KMS-11 (cell line): ENCODE measurements around the gene PIH1D2.

Experiments
- H2AFZ ChIP-seq: fragments of 200-600 bp; sonication (generic); 2 replicates; pipeline ENCODE4 v1.6.1; 2016; ENCODE audit warnings: antibody characterized with exemption, mixed run types, low read depth
- H3K27ac ChIP-seq: fragments of 200-600 bp; sonication (generic); 2 replicates; pipeline ENCODE4 v1.6.1; 2016; ENCODE audit warnings: mild to moderate bottlenecking, mixed run types
- H3K27me3 ChIP-seq: fragments of 200-600 bp; sonication (generic); 2 replicates; pipeline ENCODE4 v1.6.1; 2017; ENCODE audit warnings: mild to moderate bottlenecking, low read depth, mixed run types, moderate library complexity; ENCODE audit not compliant: insufficient read depth
- H3K36me3 ChIP-seq: fragments of 200-600 bp; sonication (generic); 2 replicates; pipeline ENCODE4 v1.6.1; 2017; ENCODE audit warnings: mild to moderate bottlenecking, mixed run types; ENCODE audit not compliant: insufficient read depth
- H3K4me1 ChIP-seq: fragments of 200-600 bp; sonication (generic); 2 replicates; pipeline ENCODE4 v1.6.1; 2016; ENCODE audit warnings: mild to moderate bottlenecking, low read depth, mixed run types; ENCODE audit not compliant: poor library complexity, severe bottlenecking
- H3K4me2 ChIP-seq: fragments of 200-600 bp; sonication (generic); 2 replicates; pipeline ENCODE4 v1.7.0; 2016; ENCODE audit warnings: mild to moderate bottlenecking, mixed run types
- H3K4me3 ChIP-seq: fragments of 200-600 bp; sonication (generic); IDR thresholded peaks from 2 replicates; pipeline ENCODE4 v1.6.1; 2017; ENCODE audit warnings: low read depth, low read length, mixed read lengths; ENCODE audit not compliant: insufficient read depth
- H3K79me2 ChIP-seq: fragments of 200-600 bp; sonication (generic); 2 replicates; pipeline ENCODE4 v1.6.1; 2016; ENCODE audit warnings: low read depth, mixed run types; ENCODE audit not compliant: insufficient read depth
- H3K9ac ChIP-seq: fragments of 200-600 bp; sonication (generic); 2 replicates; pipeline ENCODE4 v1.6.1; 2016; ENCODE audit warnings: mild to moderate bottlenecking, mixed run types
- H4K20me1 ChIP-seq: fragments of 200-600 bp; sonication (generic); 2 replicates; pipeline ENCODE4 v1.6.1; 2016; ENCODE audit warnings: mild to moderate bottlenecking, mixed run types; ENCODE audit not compliant: insufficient read depth
- TF ChIP-seq, protein P1 (sequence below): fragments of 200-600 bp; sonication (generic); conservative IDR thresholded peaks from 2 replicates; pipeline ENCODE4 v1.6.1; 2017; ENCODE audit warnings: low read depth, mild to moderate bottlenecking, antibody characterized with exemption, low read length, moderate library complexity, mixed read lengths

Gene PIH1D2

DNA sequence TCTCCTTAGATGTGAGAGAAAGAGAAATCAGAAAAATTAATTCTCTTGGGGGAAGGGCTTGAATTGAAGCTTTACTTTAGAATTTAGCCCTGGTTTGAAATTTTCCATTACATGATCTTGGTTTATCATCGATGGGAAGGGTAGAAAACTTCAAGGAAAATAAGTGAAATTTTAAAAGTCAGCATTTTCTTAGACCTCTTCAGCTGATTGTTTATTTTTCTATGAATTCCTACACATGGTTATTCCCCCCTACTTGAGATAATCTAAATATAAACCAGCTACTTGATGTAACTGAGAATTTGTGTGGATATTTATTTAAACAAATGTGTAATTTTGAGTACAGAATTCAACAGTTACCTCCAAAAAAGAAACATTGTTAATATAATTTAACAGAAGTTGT, 10.9 kb downstream of the PIH1D2 start:
- Histone ChIP-seq H3K27ac (no peak overlapping the region), H3K4me3 (no peak overlapping the region), H3K4me1 (no peaks in the 10 kb centered on the region), H3K27me3 (no peaks in the 10 kb centered on the region), H4K20me1 (no peaks in the 10 kb centered on the region), H3K36me3 (no peaks in the 10 kb centered on the region), H2AFZ (no peak overlapping the region), H3K4me2 (no peak overlapping the region), H3K79me2 (no peaks in the 10 kb centered on the region), H3K9ac (no peak overlapping the region)
- TF ChIP-seq, protein P1, sequence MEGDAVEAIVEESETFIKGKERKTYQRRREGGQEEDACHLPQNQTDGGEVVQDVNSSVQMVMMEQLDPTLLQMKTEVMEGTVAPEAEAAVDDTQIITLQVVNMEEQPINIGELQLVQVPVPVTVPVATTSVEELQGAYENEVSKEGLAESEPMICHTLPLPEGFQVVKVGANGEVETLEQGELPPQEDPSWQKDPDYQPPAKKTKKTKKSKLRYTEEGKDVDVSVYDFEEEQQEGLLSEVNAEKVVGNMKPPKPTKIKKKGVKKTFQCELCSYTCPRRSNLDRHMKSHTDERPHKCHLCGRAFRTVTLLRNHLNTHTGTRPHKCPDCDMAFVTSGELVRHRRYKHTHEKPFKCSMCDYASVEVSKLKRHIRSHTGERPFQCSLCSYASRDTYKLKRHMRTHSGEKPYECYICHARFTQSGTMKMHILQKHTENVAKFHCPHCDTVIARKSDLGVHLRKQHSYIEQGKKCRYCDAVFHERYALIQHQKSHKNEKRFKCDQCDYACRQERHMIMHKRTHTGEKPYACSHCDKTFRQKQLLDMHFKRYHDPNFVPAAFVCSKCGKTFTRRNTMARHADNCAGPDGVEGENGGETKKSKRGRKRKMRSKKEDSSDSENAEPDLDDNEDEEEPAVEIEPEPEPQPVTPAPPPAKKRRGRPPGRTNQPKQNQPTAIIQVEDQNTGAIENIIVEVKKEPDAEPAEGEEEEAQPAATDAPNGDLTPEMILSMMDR = no peak

DNA sequence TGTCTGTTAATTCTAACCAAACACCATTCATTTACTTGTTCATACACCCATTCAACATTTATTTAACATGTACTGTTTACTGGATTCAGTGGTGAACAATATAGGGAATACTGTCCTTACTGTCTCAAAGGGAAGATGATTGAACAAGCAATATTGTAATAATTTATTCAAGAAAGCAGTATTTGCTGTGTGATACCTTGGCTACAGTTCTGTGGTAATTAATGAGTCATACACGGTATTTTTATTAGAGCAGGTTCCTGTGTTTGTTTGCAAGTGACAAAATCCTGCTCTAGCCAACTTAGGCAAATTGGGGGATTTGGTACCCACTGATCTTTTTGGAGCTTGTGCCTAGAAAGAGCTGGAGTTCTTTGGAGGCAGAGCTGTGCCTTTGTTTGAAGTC, 15.7 kb downstream of the PIH1D2 start:
- Histone ChIP-seq H3K27ac (no peak overlapping the region), H3K79me2 (no peaks in the 10 kb centered on the region), H3K9ac (no peak overlapping the region), H3K4me1 (no peaks in the 10 kb centered on the region), H4K20me1 (no peaks in the 10 kb centered on the region), H3K27me3 (no peaks in the 10 kb centered on the region), H2AFZ (no peak overlapping the region), H3K36me3 (no peaks in the 10 kb centered on the region), H3K4me3 (no peak overlapping the region), H3K4me2 (no peak overlapping the region)
- TF ChIP-seq, protein P1 = no peak

DNA sequence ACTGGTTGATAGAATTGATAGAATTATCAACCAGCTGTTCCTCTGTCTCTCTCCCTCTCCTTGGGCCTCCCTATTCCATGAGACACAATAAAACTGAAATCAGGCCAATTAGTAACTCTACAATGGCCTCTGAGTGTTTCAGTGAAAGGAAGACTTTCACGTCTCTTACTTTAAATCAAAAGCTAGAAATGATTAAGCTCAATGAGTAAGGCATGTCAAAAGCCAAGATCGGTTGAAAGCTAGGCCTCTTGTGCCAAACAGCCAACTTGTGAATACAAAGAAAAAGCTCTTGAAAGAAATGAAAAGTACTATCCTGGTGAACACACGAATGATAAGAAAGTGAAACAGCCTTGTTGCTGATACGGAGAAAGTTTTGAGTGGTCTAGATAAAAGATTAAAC, 16.6 kb downstream of the PIH1D2 start:
- no peak overlapping the region for H3K27ac ChIP-seq
- H3K27me3 ChIP-seq = no peaks in the 10 kb centered on the region
- no peaks in the 10 kb centered on the region for H4K20me1 ChIP-seq
- TF ChIP-seq, protein P1 = no peak
- H3K4me2 ChIP-seq = no peak overlapping the region
- no peaks in the 10 kb centered on the region for H3K4me1 ChIP-seq
- H3K4me3 ChIP-seq = no peak overlapping the region
- no peak overlapping the region for H3K9ac ChIP-seq
- H2AFZ ChIP-seq = no peak overlapping the region
- H3K79me2 ChIP-seq = no peaks in the 10 kb centered on the region
- H3K36me3 ChIP-seq = no peaks in the 10 kb centered on the region

DNA sequence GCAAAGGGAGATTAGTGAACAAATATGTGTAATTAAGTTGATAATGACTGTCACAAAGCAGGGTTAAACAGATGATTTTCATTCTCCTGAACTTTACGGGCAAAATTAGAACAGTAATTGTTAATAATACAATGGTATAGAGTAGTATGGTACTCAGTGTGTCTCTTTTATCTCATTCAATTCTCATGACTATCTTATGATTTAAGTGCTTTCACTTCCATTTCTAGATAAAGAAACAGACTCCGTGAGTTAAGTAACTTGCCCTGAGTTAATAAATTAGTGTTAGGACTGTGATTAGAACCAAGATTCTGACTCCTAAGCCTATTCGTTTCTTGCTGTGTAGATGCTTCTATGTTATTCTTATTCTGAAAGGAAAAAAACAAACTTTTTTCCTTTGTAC, 22.0 kb downstream of the PIH1D2 start:
- H3K79me2 ChIP-seq = no peaks in the 10 kb centered on the region
- TF ChIP-seq, protein P1 = no peak
- no peak overlapping the region for H3K9ac ChIP-seq
- no peak overlapping the region for H3K4me2 ChIP-seq
- H2AFZ ChIP-seq = no peak overlapping the region
- no peaks in the 10 kb centered on the region for H3K4me1 ChIP-seq
- H3K27me3 ChIP-seq = no peaks in the 10 kb centered on the region
- H4K20me1 ChIP-seq = no peaks in the 10 kb centered on the region
- H3K36me3 ChIP-seq = no peaks in the 10 kb centered on the region
- H3K4me3 ChIP-seq = no peak overlapping the region
- no peak overlapping the region for H3K27ac ChIP-seq

DNA sequence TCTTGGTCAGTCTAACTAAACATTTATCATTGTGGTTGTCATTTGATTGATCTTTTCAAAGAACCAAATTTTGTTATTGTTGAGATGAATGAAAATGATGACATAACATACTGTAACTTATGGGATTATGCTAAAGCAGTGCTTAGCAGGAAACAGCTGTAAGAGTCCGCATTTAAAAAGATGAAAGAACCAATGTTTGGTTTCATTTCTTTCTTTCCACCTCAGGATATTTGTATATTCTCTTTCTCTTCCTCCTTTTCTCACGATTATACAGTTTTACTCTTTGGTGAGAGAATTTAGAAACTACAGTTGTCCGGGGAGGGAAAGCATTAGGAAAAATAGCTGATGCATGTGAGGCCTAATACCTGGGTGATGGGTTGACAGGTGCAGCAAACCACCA, 23.1 kb downstream of the PIH1D2 start:
- TF ChIP-seq, protein P1 = no peak
- no peaks in the 10 kb centered on the region for H3K36me3 ChIP-seq
- H4K20me1 ChIP-seq = no peaks in the 10 kb centered on the region
- H3K4me1 ChIP-seq = no peaks in the 10 kb centered on the region
- H2AFZ ChIP-seq = no peak overlapping the region
- H3K4me3 ChIP-seq = no peak overlapping the region
- H3K27ac ChIP-seq = no peak overlapping the region
- H3K4me2 ChIP-seq = no peak overlapping the region
- H3K9ac ChIP-seq = no peak overlapping the region
- no peaks in the 10 kb centered on the region for H3K79me2 ChIP-seq
- no peaks in the 10 kb centered on the region for H3K27me3 ChIP-seq
